GM12892 (cell line): Measurements from ENCODE around the gene MAPK8IP3.

Experiments
- POLR2A ChIP-seq: IDR thresholded peaks from 2 replicates; pipeline ENCODE4 v1.6.1; 2011; ENCODE audit warnings: low read depth, low read length, control low read depth
- POLR2AphosphoS5 ChIP-seq: IDR thresholded peaks from 2 replicates; pipeline ENCODE4 v1.6.1; 2011; ENCODE audit warnings: low read depth, low read length, control low read depth
- TAF1 ChIP-seq: IDR thresholded peaks from 2 replicates; pipeline ENCODE4 v1.6.1; 2011; ENCODE audit warnings: low read depth, mild to moderate bottlenecking, control low read depth, low read length, borderline replicate concordance

GRCh38 chr16:1778200-1779179 lies 72.5 kb downstream of the MAPK8IP3 start:
- TF ChIP-seq POLR2AphosphoS5 (0 out of 2 replicates have a peak, but pooled peaks have one; percentile 17), POLR2A (no peak), TAF1 (no peak)
